Measurements from ENCODE around the gene SLC44A4.

DNA sequence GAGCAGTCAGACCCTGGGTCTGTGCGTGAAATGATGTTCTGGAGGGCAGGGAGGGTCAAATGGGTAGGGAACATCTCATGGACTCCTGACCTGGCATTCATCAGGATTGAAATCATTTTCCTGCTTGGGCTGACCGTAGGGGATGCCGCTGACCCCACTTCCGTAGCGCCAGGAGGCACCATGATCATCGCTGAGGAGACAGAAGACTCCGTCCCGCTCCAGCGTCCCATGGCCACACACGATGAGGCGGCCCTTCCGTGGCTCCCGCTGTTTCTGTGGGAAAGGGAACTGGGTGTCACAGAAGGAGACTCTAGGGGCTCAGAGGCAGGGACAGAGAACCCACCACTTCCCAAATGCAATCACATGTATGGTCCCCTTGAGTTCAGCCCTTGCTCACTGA lies 18.4 kb downstream of the SLC44A4 start:
- no peak for TF ChIP-seq CTCF (IDR thresholded peaks at IDR 0.05)
- no peak for TF ChIP-seq POLR2A (IDR thresholded peaks at IDR 0.05)
